Measurements from ENCODE around the gene CBLC.

GRCh38 chr19:44779150-44779549 is 1.5 kb downstream of the CBLC start:
- TF ChIP-seq YY1 (IDR thresholded peaks at IDR 0.05; ENCODE audit: insufficient read depth, insufficient read length) (no peak), ZNF274 (IDR thresholded peaks at IDR 0.05; ENCODE audit: low read depth, low read length) (no peak), SUZ12 (IDR thresholded peaks at IDR 0.05; ENCODE audit: extremely low read depth, insufficient read depth, insufficient read length) (no peak)

Measured in NT2/D1 (cell line).